Measurements from ENCODE around the gene GLA. TPM values are rescaled to one million over a fixed set of nuclear protein-coding genes. Genes with fewer than 3 reads are reported as not detected.

GLA gene
- total RNA-seq, 1 experiment from 2014 or later = 115 TPM

- Histone ChIP-seq H3K4me3 (ENCODE audit: low read depth in 2 of 2, low read length in 2 of 2) (peak overlapping the region; percentile 70 to 96), H3K9me3 (ENCODE audit: control insufficient read depth, insufficient read depth, low read depth, low read length) (no peaks in the 10 kb centered on the region), H3K36me3 (ENCODE audit: control insufficient read depth, insufficient read depth, low read length) (peaks cover 4% of the 10 kb centered on the region; the same call in 1 of the 2 replicates), H3K27me3 (ENCODE audit: control insufficient read depth, insufficient read depth, low read length) (no peaks in the 10 kb centered on the region), H3K4me1 (ENCODE audit: control insufficient read depth, insufficient read depth, low read length) (peaks cover 15% of the 10 kb centered on the region), H3K27ac (ENCODE audit: low read length) (peak overlapping the region; percentile 98)
- TSS peak; percentile 96 for BruUV-seq (replicated peaks)
- ChIA-PET POLR2A (no interaction called here), CTCF (no interaction called here)
- ATAC-seq = peak; percentile 20
- DNase-seq (ENCODE audit: low read depth, low spot score) = no peak
- in situ Hi-C loops (cut with HindIII; ENCODE audit: low pct_unique_long_range_greater_than_20kb, low sequenced_read_pairs) = no loop called here
- intact Hi-C loops (cut with micrococcal nuclease; ENCODE audit: unreplicated experiment) = loop anchor here (2.0 kb wide), 1 partner anchor 42 kb away; the partner anchor contains the start of gene RPL36A
- TF ChIP-seq TCF7L2 (IDR thresholded peaks at IDR 0.05; ENCODE audit: low read depth, low read length) = no peak
- no peak for TF ChIP-seq POLR2AphosphoS5 (IDR thresholded peaks at IDR 0.05; ENCODE audit: low read depth, low read length)
- no peak for TF ChIP-seq CTCF (IDR thresholded peaks at IDR 0.05)
- no peak for TF ChIP-seq REST (IDR thresholded peaks at IDR 0.05; ENCODE audit: insufficient read depth in 1 of 2, low read depth in 2 of 2, low read length in 1 of 2)
- TF ChIP-seq SIN3A (IDR thresholded peaks at IDR 0.05; ENCODE audit: borderline replicate concordance, insufficient read depth, low read depth, low read length) = no peak
Observed at GRCh38 chrX:101349193-101349562, 58.5 kb downstream of the GLA start.

- TF ChIP-seq CTCF (IDR thresholded peaks at IDR 0.05) (no peak), SIN3A (IDR thresholded peaks at IDR 0.05; ENCODE audit: borderline replicate concordance, insufficient read depth, low read depth, low read length) (no peak; the same call in 1 of the 2 replicates), TCF7L2 (IDR thresholded peaks at IDR 0.05; ENCODE audit: low read depth, low read length) (no peak), POLR2AphosphoS5 (IDR thresholded peaks at IDR 0.05; ENCODE audit: low read depth, low read length) (peak; percentile 98), REST (IDR thresholded peaks at IDR 0.05; ENCODE audit: insufficient read depth in 1 of 2, low read depth in 2 of 2, low read length in 1 of 2) (0 out of 4 replicates have a peak, but pooled peaks of 1 of the 2 experiments have one; percentile 55)
- in situ Hi-C loops (cut with HindIII; ENCODE audit: low pct_unique_long_range_greater_than_20kb, low sequenced_read_pairs) = no loop called here
- Histone ChIP-seq H3K9me3 (ENCODE audit: control insufficient read depth, insufficient read depth, low read depth, low read length) (no peaks in the 10 kb centered on the region), H3K4me1 (ENCODE audit: control insufficient read depth, insufficient read depth, low read length) (peaks cover 15% of the 10 kb centered on the region), H3K36me3 (ENCODE audit: control insufficient read depth, insufficient read depth, low read length) (peaks cover 4% of the 10 kb centered on the region; the same call in 1 of the 2 replicates), H3K4me3 (ENCODE audit: low read depth in 2 of 2, low read length in 2 of 2) (peak within 1 kb of the TSS; percentile 70 to 96), H3K27me3 (ENCODE audit: control insufficient read depth, insufficient read depth, low read length) (no peaks in the 10 kb centered on the region), H3K27ac (ENCODE audit: low read length) (peak within 1 kb of the TSS; percentile 98)
- ChIA-PET CTCF (no interaction called here), POLR2A (no interaction called here)
- peak; percentile 42 for DNase-seq (ENCODE audit: low read depth, low spot score)
- BruUV-seq (replicated peaks) = no TSS peak
- intact Hi-C loops (cut with micrococcal nuclease; ENCODE audit: unreplicated experiment) = loop anchor here (2.0 kb wide), 1 partner anchor 42 kb away; the partner anchor contains the start of gene RPL36A
- ATAC-seq = peak; percentile 99
Observed at GRCh38 chrX:101348452-101349192, 59.1 kb downstream of the GLA start, which contains the start of gene TIMM8A. Gene TIMM8A (minus strand): TSS chrX:101348742. CDS start chrX:101348664, 78 bp downstream.

Data from Panc1 (cell line).